ENCODE data around the gene IRX5. TPM values are rescaled to one million over a fixed set of nuclear protein-coding genes. Genes with fewer than 3 reads are reported as not detected.

Gene IRX5
- 0.09 and 0.85 TPM in 2 replicates for total RNA-seq

GRCh38 chr16:54930005-54930868 lies at the start of gene IRX5:
Gene IRX5 (plus strand): TSS chr16:54930865. CDS start chr16:54931199, 334 bp downstream.

